ENCODE data around the gene EPN2. TPM values are rescaled to one million over a fixed set of nuclear protein-coding genes. Genes with fewer than 3 reads are reported as not detected.

Gene EPN2
- total RNA-seq, 1 experiment from 2014 or later = 57.8 TPM

- Mint-ChIP-seq H3K9me3 (no peaks in the 10 kb centered on the region; a peak in 1 of 5 replicates), H3K27ac (peak overlapping the region in 1 of 3 experiments; percentile 83; a peak in 2 of 7 replicates), H3K4me3 (no peak overlapping the region; a peak in 1 of 5 replicates), H3K27me3 (ENCODE audit: low read depth) (peaks cover 5% of the 10 kb centered on the region; the same call in 1 of the 2 replicates), H3K4me1 (peaks cover 18 to 26% of the 10 kb centered on the region in 2 experiments), H3K36me3 (ENCODE audit: insufficient read depth in 1 of 3, low read depth in 3 of 3) (peaks cover 0 to 6% (median 5%) of the 10 kb centered on the region in 3 experiments; a peak in 3 of 7 replicates)
- Histone ChIP-seq H3K56ac (ENCODE audit: insufficient read length, low read depth, low read length) (no peak overlapping the region), H4K5ac (ENCODE audit: insufficient read length, low read depth, low read length) (no peak overlapping the region), H3T11ph (ENCODE audit: low read length) (no peak overlapping the region), H3K23ac (ENCODE audit: insufficient read length, low read depth, low read length) (no peak overlapping the region), H2AK5ac (ENCODE audit: insufficient read length, low read length) (no peak overlapping the region), H2BK12ac (ENCODE audit: insufficient read length, low read depth, low read length) (no peak overlapping the region), H2BK5ac (ENCODE audit: insufficient read length, low read length) (no peak overlapping the region), H4K91ac (ENCODE audit: insufficient read length, low read depth, low read length) (no peak overlapping the region), H3K4ac (ENCODE audit: low read depth, low read length) (no peak overlapping the region), H2AFZ (ENCODE audit: low read length) (no peak overlapping the region), H3K27me3 (ENCODE audit: insufficient read depth, low read length) (no peaks in the 10 kb centered on the region), H3K4me2 (ENCODE audit: insufficient read depth, insufficient read length, low read length) (no peak overlapping the region), H4K20me1 (ENCODE audit: control insufficient read depth, insufficient read depth, insufficient read length) (no peaks in the 10 kb centered on the region), H3K18ac (ENCODE audit: insufficient read length, low read depth, low read length) (no peak overlapping the region), H3K4me1 (ENCODE audit: insufficient read depth, low read length) (no peaks in the 10 kb centered on the region), H2BK20ac (ENCODE audit: low read depth, low read length, poor library complexity, severe bottlenecking) (no peak overlapping the region), H3K23me2 (ENCODE audit: insufficient read length, low read depth, low read length, poor library complexity, severe bottlenecking) (no peaks in the 10 kb centered on the region), H3K9ac (ENCODE audit: extremely low read depth, insufficient read length, low read length) (no peak overlapping the region), H3K79me1 (ENCODE audit: insufficient read depth, low read depth, low read length, poor library complexity, severe bottlenecking) (no peaks in the 10 kb centered on the region), H4K8ac (replicated peaks; ENCODE audit: insufficient read length, low read depth, low read length) (no peak overlapping the region), H3K14ac (ENCODE audit: insufficient read depth, low read length) (no peak overlapping the region), H2BK15ac (ENCODE audit: low read depth, low read length) (no peak overlapping the region), H3K9me3 (ENCODE audit: control insufficient read depth, low read depth, low read length) (no peaks in the 10 kb centered on the region), H2BK120ac (ENCODE audit: low read depth, low read length, poor library complexity, severe bottlenecking) (no peak overlapping the region), H3K79me2 (ENCODE audit: insufficient read depth, low read length) (no peaks in the 10 kb centered on the region), H3K27ac (ENCODE audit: insufficient read length, low read depth, low read length) (no peak overlapping the region)
- TF ChIP-seq CTCF (conservative IDR thresholded peaks at IDR 0.05) = no peak
- DNase-seq = no peak
- WGBS (ENCODE audit: extremely low coverage, insufficient read length, low lambda C conversion rate) = no CpG with 5 or more reads among the region's 5 CpGs
These were observed 129.4 kb downstream of the EPN2 start for GRCh38 chr17:19366637-19366972.

All from H9 (cell line).